RCC 7860 (cell line): Measurements from ENCODE around the gene GNAO1.

Experiments
- DNase-seq: peaks from one replicate; pipeline ENCODE4 v3.0.0-alpha.2; 2015; ENCODE audit warnings: low spot score
- FAIRE-seq: peaks from 2 replicates; lab custom pipeline; 2012; peaks lifted over from hg19 to GRCh38; lab: Jason Lieb, UNC

The GNAO1 gene

GRCh38 chr16:56306690-56307533, 115.6 kb downstream of the GNAO1 start:
- FAIRE-seq, result no peak
- no peak for DNase-seq

GRCh38 chr16:56307534-56307873, 116.2 kb downstream of the GNAO1 start:
- DNase-seq (no peak), FAIRE-seq (no peak)

- FAIRE-seq (no peak), DNase-seq (no peak)
Observed at GRCh38 chr16:56309008-56309407, 117.7 kb downstream of the GNAO1 start.

GRCh38 chr16:56310690-56311089, 119.4 kb downstream of the GNAO1 start:
- no peak for FAIRE-seq
- no peak for DNase-seq

- no peak for FAIRE-seq
Observed at GRCh38 chr16:56311208-56312027, 120.1 kb downstream of the GNAO1 start.

GRCh38 chr16:56312028-56312300, 120.7 kb downstream of the GNAO1 start:
- DNase-seq (no peak), FAIRE-seq (no peak)

More at GRCh38 chr16:56311208-56312027, 120.1 kb downstream of the GNAO1 start:
- no peak for DNase-seq

- no peak for FAIRE-seq
- DNase-seq, result no peak
Observed at GRCh38 chr16:56312556-56312955, 121.3 kb downstream of the GNAO1 start.

GRCh38 chr16:56314244-56314850, 123.1 kb downstream of the GNAO1 start:
- no peak for DNase-seq

GRCh38 chr16:56315955-56316354, 124.7 kb downstream of the GNAO1 start:
- DNase-seq (no peak), FAIRE-seq (no peak)

More at GRCh38 chr16:56314244-56314850, 123.1 kb downstream of the GNAO1 start:
- no peak for FAIRE-seq

- no peak for FAIRE-seq
Observed at GRCh38 chr16:56316545-56316944, 125.3 kb downstream of the GNAO1 start.

GRCh38 chr16:56317998-56318826, 126.9 kb downstream of the GNAO1 start:
- DNase-seq (peak; percentile 48), FAIRE-seq (no peak)

More at GRCh38 chr16:56316545-56316944, 125.3 kb downstream of the GNAO1 start:
- no peak for DNase-seq

GRCh38 chr16:56318827-56319140, 127.5 kb downstream of the GNAO1 start:
- FAIRE-seq (no peak), DNase-seq (no peak)

GRCh38 chr16:56319376-56319775, 128.1 kb downstream of the GNAO1 start:
- DNase-seq (no peak), FAIRE-seq (no peak)

GRCh38 chr16:56320056-56320455, 128.8 kb downstream of the GNAO1 start:
- no peak for FAIRE-seq
- no peak for DNase-seq

- no peak for FAIRE-seq
- no peak for DNase-seq
Observed at GRCh38 chr16:56320811-56321558, 129.7 kb downstream of the GNAO1 start.

GRCh38 chr16:56321571-56321970, 130.3 kb downstream of the GNAO1 start:
- DNase-seq, result no peak
- FAIRE-seq, result no peak

- FAIRE-seq (no peak), DNase-seq (peak; percentile 50)
Observed at GRCh38 chr16:56324406-56324805, 133.1 kb downstream of the GNAO1 start.

- no peak for DNase-seq
- FAIRE-seq, result no peak
Observed at GRCh38 chr16:56325956-56326355, 134.7 kb downstream of the GNAO1 start.

- DNase-seq, result no peak
- no peak for FAIRE-seq
Observed at GRCh38 chr16:56327071-56327928, 136.0 kb downstream of the GNAO1 start.

- no peak for FAIRE-seq
- DNase-seq, result no peak
Observed at GRCh38 chr16:56327929-56328258, 136.6 kb downstream of the GNAO1 start.
